ENCODE data around the gene ARHGEF1.

The ARHGEF1 gene

DNA sequence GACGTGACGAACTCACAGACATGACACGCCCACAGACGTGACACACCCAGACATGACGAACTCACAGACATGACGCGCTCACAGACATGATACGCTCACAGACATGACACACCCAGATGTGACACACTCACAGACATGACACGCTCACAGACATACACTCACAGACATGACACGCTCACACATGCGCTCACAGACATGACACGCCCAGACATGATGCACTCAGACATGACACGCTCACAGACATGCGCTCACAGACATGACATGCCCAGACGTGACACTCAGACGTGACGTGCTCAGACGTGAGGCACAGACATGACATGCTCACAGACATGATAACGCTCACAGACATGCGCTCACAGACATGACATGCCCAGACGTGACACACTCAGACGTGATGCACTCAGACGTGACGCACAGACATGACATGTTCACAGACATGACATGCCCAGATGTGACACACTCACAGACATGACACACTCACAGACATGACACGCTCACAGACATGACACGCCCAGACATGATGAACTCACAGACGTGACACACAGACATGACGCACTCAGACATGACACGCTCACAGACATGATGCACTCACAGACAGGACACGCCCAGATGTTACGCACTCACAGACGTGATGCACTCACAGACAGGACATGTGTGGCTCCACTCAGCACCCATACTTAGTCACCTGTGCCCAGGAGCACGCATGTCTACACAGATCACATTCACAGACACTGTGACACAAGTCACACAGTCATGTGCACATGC lies 37.1 kb downstream of the ARHGEF1 start:
- no peak for DNase-seq (ENCODE audit: low spot score)

DNA sequence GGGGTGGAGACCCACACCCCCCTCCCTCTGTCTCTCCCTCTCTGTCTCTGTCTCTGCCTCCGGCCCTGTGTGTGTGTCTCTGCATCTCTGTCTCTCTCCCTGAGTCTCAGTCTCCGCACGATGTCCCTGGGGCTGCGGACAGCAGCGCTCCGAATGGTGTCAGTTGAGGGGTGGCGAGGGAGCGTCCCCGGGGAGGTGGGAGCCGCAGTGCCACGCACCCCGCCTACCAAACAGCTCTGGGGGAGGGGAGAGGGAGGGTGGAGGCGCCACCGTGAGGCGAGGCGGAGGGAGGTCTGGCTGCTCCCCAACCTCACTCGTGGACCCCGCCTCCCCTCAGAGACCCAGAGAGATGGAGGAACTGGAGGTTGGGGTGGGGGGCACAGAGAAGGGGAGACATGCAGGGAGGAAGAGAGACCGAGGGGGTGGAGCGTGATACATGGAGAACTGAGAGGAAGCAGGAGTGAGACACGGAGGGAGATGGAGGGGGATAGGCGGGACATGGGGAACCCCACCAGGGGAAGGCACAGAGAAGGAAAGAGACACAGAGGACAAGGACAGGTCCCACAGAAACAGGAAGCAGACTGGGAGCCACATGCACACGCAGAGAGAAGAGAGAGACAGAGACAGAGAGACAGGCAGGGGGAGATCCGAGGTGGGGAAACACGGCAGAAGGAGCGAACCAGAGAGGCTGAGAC lies 38.0 kb downstream of the ARHGEF1 start:
- no peak for DNase-seq (ENCODE audit: low spot score)

DNA sequence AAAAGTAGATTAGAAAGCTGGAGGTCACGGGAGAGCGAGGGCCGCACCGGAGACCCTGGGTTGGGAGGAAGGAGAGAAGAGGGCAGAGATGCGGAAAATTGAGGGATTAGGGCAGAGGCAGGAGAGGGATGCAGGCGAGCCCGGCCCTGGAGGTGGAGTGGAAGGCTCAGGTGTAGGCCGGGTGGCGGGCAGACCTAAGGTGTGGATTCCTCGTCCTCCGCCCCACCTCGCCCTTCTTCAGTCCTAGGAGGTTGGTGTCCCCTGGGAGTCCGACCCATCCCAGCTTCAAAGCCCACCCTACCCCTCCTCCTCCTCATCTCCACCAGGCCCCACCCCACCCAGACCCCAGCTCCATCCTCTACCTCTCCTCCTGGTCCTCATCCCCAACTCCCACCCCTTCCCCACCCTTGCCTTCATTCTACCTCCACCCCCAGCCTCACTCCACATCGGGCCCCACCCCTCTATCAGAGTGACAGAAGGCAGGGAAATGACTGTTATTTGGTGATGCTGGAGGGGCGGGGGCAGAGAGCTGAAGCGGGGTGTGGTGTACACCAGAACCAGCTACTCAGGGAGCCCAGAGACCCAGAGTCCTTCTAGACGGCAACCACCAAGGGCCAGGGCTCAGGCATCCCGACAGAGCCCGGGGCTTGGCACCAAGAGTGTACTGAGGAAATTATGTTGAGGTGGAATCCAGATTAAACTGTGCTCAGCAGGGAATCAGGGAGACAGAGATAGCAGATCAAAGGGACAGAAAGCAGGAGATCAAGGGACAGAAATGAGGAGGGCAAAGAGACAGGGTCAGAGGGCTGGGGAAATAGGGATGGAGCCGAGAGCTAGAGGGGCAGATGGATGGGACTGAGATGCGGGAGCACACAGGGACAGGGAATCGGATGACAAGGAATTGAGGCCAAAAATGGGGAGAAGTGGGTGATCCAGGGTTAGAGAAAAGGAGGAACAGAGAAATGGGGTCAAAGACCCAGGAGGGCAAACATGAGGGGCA lies 38.9 kb downstream of the ARHGEF1 start:
- DNase-seq (ENCODE audit: low spot score): no peak

DNA sequence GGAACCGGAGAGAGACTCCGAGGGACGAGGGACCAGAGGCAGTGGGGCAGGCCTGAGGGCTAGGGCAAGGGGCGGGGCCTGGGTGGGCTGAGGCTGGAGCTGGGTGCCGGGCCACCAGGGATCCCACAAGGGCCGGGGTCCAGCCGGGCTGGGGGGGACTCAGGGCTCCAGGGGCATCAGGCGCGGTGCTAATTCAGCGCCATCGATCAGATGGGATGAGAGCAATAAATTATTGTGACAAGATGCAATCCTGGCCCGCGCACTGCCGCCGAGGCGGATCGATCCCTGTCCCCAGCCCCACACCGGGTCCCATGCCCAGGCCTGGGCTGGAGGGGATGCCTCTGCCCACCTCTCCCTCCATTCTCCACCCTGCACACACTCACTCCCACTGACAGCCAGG lies 39.6 kb downstream of the ARHGEF1 start:
- DNase-seq (ENCODE audit: low spot score): no peak

DNA sequence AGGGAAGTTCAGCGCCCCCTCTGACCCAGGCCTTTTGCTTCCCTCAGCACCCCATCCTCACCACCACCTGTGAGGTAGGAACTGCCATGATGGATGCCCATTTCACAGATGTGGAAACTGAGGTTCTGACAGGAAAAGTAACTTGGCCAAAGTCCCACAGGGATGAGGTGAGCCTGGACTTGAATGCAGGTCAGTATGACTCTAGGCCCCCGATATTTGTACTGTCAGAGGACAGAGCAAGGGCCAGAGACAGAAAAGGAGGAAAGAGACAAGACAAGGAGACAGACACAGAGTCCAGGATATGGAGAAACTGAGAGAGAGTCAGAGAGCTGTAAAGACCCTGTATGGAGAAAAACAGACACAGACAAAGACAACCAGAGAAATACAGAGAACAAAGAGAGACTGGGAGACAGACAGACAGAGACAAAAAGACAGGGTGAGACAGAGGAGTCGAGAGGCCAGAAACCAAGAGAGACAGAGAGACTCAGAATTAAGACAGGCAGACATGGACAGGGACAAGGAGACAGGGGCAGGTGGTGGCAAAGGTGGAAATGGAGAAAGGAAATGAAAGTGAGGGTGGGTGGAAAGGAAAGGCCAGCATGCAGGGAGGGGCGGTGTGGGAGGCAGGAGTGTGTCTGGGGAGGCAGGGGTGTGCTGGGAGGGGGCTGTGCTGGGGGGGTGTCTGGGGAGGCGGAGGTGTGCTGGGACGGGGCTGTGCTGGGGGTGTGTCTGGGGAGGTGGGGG lies 40.2 kb downstream of the ARHGEF1 start:
- DNase-seq (ENCODE audit: low spot score): no peak

DNA sequence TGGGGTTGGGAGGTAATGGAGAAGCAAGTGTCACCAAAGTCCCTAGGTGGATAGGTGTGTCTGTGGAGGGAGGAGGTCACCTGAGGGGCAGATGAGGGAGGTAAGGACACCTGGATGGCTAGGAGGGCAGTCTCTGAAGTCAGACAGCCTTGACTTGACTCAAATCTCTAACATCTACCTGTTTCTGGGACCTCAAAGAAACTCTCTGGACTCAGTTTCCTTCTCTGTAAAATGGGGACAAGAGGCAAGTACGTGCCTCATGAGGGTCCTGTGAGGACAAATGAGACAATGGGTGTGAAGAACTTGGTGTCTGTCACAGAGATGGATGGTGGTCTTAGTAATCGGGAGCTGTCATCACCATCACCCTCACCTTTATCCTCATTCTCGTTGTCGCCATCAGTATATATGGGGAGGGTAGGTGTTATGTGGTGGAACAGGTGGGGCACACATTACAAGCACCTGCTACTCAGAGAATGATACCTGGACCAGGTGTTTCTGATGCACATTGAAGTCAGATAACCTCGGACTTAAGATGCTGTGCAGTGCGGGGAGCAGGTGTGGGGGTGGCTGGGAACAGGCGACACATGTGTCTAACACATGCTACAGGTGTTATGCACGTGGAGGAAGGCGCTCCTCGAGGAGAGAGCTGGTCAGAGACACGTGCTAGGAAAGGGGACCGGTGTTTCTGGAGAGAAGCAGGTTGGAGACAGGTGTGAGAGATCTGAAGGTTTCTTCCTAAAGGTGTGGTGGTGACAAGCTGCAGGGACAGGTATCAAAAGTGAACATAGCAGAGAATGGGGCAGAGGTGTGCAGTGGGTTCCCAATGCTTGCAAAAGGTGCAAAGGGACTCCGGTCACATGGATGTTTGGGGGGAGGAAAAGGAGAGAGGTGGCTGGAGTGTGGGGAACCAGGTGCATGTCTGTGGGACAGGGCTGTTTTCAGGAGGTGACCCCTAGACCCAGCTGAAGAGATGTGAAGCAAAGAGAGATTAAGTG lies 41.5 kb downstream of the ARHGEF1 start:
- DNase-seq (ENCODE audit: low spot score): no peak

GRCh38 chr19:41925208-41926003 lies 42.4 kb downstream of the ARHGEF1 start:
- no peak for DNase-seq (ENCODE audit: low spot score)

- DNase-seq (ENCODE audit: low spot score): no peak
Observed at GRCh38 chr19:41926028-41926762, 43.2 kb downstream of the ARHGEF1 start.

DNA sequence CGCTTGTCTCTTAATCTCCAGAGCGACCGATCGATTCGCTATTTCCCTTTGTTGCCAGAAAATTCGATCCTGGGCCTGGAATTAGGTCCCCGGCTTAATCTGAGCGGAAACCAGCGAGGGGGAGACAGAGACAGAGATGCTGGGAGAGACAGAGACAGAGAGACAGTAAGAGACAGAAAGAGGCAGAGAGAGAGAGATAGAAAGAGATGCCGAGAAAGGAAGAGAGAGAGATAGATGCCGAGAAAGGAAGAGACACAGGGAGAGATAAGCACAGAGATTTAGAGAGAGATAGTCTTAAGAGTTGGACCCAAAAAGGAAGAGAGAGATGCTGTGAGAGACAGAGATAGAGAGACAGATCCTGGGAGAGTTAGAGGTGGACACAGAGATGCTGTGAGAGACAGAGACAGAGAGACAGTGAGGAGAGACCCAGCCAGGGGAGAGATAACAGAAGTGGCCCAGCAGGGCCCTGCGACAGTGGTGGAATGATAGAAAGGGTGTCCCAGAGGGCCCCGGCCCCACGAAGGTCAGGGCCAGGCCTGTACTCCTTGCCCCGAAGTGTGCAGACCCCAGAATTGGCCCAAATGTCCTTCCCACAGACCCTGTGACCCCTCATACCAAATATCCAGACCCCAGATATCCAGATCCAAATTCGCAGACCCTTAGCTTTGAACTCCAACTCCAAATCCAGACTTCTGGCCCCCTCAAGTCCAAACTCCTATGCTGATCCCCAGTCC lies 43.9 kb downstream of the ARHGEF1 start:
- DNase-seq (ENCODE audit: low spot score): no peak

DNA sequence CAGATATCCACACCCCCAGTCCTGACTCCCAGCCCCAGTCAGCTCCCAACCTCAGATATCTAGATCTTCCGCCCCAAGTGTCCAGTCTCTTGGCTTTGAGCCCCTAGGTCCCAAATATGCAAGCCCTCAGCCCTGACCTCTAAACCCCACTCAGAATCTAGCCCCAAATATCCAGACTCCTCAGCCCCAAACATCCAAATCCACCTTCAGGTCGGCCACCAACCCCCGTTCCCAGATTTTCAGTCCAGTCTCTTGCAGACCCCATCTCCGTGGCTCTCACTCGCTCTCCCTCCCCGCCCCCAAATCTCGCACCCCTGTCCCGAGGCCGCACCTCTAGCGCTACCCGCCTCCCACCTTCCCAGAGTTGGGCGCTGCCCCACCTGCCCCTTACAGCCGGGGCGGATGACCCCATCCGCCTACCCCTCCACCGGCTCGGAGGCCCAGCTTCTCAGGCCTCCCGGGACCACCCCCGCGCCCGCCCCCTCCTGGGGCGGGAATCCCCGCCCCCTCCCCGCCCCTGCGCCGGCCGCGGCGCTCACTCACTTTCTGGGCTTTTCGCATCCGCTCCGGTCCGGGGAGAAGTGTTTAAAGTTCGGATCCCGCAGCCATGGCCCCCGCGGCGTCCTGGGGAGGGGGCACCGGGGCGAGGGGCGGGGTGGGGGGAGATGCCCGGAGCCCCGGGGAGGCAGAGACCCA lies 44.7 kb downstream of the ARHGEF1 start:
- DNase-seq (ENCODE audit: low spot score): no peak

- DNase-seq (ENCODE audit: low spot score): peak; percentile 56
Observed at GRCh38 chr19:41928221-41928683, 45.3 kb downstream of the ARHGEF1 start, which contains the start of gene ERFL. Gene ERFL, minus strand, starts transcription at chr19:41928449. Its CDS starts 15,530 bp downstream, at chr19:41912919.

GRCh38 chr19:41928754-41929535 lies 46.0 kb downstream of the ARHGEF1 start:
- DNase-seq (ENCODE audit: low spot score): no peak

DNA sequence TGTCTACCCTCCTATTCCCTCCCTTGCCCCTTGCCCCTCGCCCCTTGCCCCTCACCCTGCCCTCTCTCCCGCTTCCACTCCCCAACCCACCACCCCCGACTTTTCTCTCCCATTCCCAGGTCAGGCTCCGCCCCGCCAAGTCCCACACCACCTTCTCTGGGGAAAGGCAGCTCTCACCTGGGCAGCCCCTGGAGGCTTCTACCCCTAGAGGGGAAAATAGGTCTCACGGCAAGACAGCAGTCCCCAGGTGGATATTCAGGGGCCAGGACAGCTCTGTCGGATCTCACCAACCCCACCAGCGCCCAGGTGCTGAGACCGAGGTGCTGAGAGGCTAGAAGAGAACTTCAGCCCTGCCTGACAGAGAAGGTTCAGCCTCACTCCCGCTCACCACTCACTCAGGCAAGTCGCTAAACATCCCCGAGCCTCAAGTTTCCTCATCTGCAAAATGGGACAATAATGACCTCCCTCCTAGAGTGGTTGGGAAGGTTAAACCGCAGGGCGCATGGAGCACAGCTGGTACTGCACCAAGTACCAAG lies 46.6 kb downstream of the ARHGEF1 start:
- DNase-seq (ENCODE audit: low spot score): no peak

GRCh38 chr19:41930322-41930722 lies 47.3 kb downstream of the ARHGEF1 start:
- no peak for DNase-seq (ENCODE audit: low spot score)

DNA sequence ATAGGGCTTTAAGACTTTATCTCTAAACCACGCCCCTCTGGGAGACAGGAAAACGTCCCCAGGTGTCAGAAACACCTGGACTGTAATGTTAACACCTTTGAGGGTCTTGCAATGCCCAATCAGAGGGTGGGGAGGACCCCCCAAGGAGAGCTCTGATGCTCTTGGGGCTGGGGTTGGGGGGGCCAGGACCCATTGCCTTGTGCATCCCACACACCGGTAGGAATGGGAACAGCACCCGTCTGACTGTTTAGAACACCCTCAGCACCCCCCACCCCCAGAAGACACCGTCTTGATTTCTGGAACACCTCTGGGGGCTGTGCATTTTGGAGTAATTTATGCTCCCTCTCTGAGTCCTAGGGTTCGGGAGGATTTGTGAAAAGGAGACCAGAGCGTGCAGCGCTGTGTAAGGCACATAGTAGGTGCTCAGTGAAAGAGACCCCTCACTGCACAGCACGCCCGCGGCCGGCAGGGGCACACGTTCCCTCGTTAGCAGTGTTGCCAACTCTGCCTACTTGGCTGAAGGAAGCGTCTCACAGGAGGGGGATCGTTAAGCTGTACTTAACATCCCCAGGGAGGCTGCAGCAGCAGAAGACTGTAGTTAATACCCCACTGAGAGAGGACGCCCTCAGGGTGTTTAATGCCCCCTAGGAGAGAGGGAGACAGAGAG lies 48.1 kb downstream of the ARHGEF1 start:
- no peak for DNase-seq (ENCODE audit: low spot score)

DNA sequence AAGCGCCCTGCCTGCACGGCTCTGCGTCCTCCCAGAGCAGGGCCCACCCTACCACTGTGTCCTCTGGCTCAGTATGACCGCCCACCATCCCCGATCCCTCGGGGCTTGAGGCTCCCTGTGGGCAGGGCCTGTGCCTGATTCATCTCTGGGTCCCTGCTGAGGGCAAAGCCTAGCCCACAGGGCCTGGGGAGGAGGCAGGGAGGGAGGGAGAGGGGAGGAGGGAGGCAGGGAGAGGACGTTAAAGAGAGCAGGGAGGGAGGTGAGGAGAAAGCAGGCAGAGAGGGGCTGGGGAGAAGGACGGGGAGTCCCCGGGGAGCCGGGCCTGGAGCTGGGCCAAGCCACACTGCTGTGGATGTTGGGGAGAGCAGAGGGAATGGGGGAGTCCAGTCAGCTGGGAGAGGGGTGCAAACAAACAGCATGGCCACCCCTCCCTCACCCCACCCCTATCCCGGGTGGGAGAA lies 49.3 kb downstream of the ARHGEF1 start:
- DNase-seq (ENCODE audit: low spot score): no peak
